GM12878 (cell line): ENCODE results near the gene TSSK3.

ENCODE experiments used
- CHD4 ChIP-seq: fragments of 200-600 bp; sonication (generic); IDR thresholded peaks from 2 replicates; pipeline ENCODE4 v1.6.1; 2016; ENCODE audit warnings: mild to moderate bottlenecking
- SUZ12 ChIP-seq: fragments of 200-600 bp; sonication (generic); IDR thresholded peaks from one replicate; pipeline ENCODE4 v1.6.1; 2018; ENCODE audit warnings: antibody characterized with exemption, mild to moderate bottlenecking; ENCODE audit not compliant: unreplicated experiment

DNA sequence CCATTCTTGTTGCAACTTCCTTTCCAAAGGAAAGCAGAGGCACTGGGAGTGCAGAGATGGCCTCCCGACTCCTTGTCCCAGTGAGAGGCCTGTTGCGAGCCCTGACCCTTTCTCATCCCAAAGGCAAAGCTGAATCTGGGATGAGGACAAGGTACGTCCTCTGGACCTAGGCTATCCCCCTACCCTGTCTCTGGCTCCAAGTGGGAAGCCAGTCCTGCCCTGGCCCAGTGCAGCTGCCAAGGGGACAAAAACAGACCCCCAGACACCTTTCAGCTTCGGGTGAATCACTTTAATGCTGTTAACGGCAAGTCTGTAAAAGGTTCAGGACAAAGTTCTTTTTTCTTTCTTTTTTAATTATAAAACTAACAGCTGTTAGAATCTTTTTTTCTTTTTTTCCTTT is 2.5 kb downstream of the TSSK3 start:
- TF ChIP-seq CHD4 (no peak), SUZ12 (no peak)
